ENCODE results near the gene XRN1. TPM values are rescaled to one million over a fixed set of nuclear protein-coding genes. Genes with fewer than 3 reads are reported as not detected.

XRN1 gene
- total RNA-seq, 1 donor from 2014 or later: 23.5 TPM

DNA sequence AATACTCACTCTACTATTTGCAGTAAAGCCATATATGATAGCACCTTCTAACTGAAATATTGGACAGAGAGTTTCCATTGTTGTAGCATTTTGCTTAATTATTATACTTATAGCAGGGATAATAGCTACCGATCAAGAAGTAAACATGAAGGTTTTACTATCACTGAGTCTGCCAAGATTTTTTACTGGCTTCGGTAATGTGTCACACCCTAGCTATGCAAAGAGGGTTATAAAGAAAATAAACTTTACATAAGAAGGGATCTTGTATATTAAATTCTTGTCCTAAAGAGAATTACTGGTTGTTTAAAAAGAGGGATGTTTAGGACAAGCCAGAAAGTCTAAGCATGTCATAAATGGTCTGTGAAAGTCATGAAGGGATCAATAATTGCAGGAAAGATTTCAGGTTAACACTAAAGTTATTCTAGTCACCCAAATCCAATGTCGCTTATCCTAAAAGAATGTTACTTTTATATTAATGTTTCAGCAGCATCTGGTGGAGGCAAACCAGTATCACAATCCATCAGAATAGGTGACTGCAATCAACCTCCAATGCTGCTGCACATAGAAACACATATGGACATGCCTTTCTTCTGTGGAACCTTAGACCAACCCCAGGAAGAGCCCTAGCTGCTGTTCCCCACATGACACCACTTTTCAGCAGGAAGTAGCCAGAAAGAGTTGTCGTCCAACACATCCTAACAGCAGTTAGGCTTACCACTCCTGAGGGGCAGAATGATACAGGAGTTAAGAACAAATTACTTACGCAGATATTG lies 159.8 kb downstream of the XRN1 start:
- TF ChIP-seq, protein P1, sequence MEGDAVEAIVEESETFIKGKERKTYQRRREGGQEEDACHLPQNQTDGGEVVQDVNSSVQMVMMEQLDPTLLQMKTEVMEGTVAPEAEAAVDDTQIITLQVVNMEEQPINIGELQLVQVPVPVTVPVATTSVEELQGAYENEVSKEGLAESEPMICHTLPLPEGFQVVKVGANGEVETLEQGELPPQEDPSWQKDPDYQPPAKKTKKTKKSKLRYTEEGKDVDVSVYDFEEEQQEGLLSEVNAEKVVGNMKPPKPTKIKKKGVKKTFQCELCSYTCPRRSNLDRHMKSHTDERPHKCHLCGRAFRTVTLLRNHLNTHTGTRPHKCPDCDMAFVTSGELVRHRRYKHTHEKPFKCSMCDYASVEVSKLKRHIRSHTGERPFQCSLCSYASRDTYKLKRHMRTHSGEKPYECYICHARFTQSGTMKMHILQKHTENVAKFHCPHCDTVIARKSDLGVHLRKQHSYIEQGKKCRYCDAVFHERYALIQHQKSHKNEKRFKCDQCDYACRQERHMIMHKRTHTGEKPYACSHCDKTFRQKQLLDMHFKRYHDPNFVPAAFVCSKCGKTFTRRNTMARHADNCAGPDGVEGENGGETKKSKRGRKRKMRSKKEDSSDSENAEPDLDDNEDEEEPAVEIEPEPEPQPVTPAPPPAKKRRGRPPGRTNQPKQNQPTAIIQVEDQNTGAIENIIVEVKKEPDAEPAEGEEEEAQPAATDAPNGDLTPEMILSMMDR (conservative IDR thresholded peaks at IDR 0.05): no peak
- Mint-ChIP-seq H3K4me1 (no peaks in the 10 kb centered on the region), H3K27me3 (ENCODE audit: low read depth) (no peaks in the 10 kb centered on the region), H3K36me3 (ENCODE audit: low read depth) (peaks cover 24% of the 10 kb centered on the region), H3K9me3 (peaks cover 21% of the 10 kb centered on the region), H3K27ac (ENCODE audit: unreplicated experiment) (no peak overlapping the region), H3K4me3 (no peak overlapping the region)
- DNase-seq (ENCODE audit: low read depth, low spot score): no peak

DNA sequence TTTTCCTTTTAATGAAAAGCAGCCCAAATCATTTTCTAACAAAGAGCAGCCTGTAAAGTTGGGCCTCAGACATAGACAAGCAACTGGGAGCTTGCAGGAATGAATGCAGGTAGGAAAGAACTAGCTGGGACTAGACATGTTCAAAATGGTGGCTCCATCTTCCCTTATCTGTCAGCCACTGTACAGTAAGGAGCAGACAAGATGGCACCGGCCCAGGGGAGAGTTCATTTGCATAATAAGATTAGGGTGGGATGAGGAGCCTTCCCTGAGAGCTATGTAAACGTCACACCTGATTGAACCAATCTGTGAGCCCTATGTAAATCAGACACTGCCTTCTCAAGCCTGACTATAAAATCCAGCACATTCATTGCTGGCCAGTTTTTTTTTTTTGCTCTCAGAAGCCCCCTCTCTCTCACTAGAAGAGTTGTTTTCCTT lies 162.7 kb downstream of the XRN1 start:
- TF ChIP-seq, protein P1 (conservative IDR thresholded peaks at IDR 0.05): no peak
- H3K9me3 Mint-ChIP-seq: peaks cover 21% of the 10 kb centered on the region
- H3K27me3 Mint-ChIP-seq (ENCODE audit: low read depth): no peaks in the 10 kb centered on the region
- no peak overlapping the region for H3K27ac Mint-ChIP-seq (ENCODE audit: unreplicated experiment)
- no peak for DNase-seq (ENCODE audit: low read depth, low spot score)
- peaks cover 23% of the 10 kb centered on the region for H3K36me3 Mint-ChIP-seq (ENCODE audit: low read depth)
- no peak overlapping the region for H3K4me3 Mint-ChIP-seq
- H3K4me1 Mint-ChIP-seq: no peaks in the 10 kb centered on the region

DNA sequence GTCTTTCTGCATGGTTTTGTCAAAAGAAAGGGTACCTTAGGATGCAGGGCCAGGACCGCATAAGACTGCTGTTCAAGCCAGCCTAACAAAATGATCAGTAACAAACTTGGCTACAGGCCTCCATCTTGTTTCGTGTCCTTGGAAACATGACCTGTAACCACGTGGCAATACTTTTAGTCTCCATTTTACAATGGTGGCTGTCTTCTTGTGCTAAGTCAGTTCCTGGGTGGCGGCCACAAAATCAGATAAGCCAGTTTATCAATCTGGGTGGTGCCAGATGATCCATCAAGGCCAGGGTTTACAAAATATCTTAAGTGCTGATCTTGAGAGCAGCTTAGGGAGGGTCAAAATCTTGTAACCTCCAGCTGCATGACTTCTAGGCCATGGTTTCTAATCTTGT lies 165.3 kb downstream of the XRN1 start:
- H3K4me3 Mint-ChIP-seq: no peak overlapping the region
- H3K9me3 Mint-ChIP-seq: peaks cover 11% of the 10 kb centered on the region
- H3K27me3 Mint-ChIP-seq (ENCODE audit: low read depth): no peaks in the 10 kb centered on the region
- peaks cover 9% of the 10 kb centered on the region for H3K36me3 Mint-ChIP-seq (ENCODE audit: low read depth)
- TF ChIP-seq, protein P1 (conservative IDR thresholded peaks at IDR 0.05): no peak
- DNase-seq (ENCODE audit: low read depth, low spot score): no peak
- peaks cover 3% of the 10 kb centered on the region for H3K4me1 Mint-ChIP-seq
- H3K27ac Mint-ChIP-seq (ENCODE audit: unreplicated experiment): no peak overlapping the region

DNA sequence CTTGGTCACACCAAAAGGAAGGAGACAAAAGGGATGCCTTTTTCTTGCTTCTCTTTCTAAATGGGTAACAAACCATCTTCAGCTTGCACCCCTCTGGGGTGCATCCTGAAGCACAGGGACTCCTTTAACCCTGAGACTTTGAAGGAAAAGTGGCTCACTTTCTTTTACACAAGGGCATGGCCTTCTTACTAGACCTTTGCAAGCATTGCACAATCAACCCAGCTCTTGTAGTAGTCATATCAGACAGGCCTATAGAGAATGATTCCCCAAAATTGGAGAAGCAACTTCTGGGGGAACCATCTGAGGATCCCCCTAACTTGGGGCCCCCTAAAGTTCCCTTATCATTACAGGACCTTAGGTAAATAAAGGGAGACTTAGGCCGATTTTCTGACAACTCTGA lies 166.4 kb downstream of the XRN1 start:
- Mint-ChIP-seq H3K27ac (ENCODE audit: unreplicated experiment) (no peak overlapping the region), H3K9me3 (peaks cover 10% of the 10 kb centered on the region), H3K4me3 (no peak overlapping the region), H3K4me1 (peaks cover 3% of the 10 kb centered on the region), H3K27me3 (ENCODE audit: low read depth) (no peaks in the 10 kb centered on the region), H3K36me3 (ENCODE audit: low read depth) (peaks cover 7% of the 10 kb centered on the region)
- TF ChIP-seq, protein P1 (conservative IDR thresholded peaks at IDR 0.05): no peak
- no peak for DNase-seq (ENCODE audit: low read depth, low spot score)

DNA sequence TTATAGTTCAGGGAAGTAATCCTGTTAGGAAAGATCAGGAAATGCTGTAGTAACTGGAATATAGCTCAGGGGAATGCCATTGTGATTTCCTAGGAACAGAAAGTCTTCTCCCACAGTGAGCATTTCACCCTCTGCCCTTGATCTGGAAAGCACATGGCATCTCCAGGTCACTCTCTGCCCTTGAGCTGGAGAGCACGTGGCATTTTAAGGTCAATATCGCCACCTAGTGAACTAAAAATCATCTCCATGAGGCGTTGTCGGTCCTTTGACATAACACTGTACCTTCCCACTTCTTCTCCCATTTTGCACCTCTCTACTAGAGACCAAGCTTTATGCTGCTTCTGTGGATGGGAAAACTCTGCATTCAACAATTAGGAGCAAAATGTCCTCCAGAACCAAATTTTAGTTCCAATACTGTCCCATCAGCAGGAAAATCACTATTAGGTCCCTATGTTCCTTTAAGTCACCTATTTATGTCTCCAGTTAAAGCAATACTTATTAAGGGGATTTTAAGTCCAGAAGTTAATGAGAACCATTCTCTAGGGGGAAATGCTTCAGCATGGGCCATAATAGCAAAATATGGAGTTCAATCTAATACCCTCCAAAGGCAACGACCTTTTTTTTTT lies 167.8 kb downstream of the XRN1 start:
- Mint-ChIP-seq H3K27me3 (ENCODE audit: low read depth) (no peaks in the 10 kb centered on the region), H3K4me3 (no peak overlapping the region), H3K9me3 (peaks cover 9% of the 10 kb centered on the region), H3K36me3 (ENCODE audit: low read depth) (peaks cover 7% of the 10 kb centered on the region), H3K4me1 (peaks cover 10% of the 10 kb centered on the region), H3K27ac (ENCODE audit: unreplicated experiment) (no peak overlapping the region)
- TF ChIP-seq, protein P1 (conservative IDR thresholded peaks at IDR 0.05): peak; percentile 79
- peak; percentile 34 for DNase-seq (ENCODE audit: low read depth, low spot score)
